C1 segment of cervical spinal cord (tissue), 14 donors: ENCODE data around the gene ALG9.

Source experiments
- DNase-seq, 14 donors: peaks; one replicate each; lab custom pipeline; 2025; lab: John Stamatoyannopoulos, UW

The ALG9 gene

DNA sequence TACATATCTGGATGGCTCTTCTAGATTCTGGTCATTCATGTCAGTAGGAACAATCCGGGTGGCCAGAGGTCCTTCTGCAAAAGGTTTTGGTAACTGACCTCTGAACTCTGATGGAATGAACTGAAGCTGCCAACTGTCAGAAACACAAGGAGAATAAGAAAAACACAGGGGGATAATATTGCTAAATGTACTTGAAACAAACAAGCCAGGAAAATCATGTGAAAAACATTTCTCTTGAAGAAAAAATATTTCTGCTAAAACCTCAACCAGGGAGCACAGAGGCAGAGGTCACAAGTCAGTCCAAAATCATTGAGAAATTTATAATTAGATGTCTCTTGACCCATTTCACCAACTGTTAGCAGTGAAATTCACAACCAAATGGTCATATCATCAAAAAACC, 35.2 kb downstream of the ALG9 start:
- no peak for DNase-seq

DNA sequence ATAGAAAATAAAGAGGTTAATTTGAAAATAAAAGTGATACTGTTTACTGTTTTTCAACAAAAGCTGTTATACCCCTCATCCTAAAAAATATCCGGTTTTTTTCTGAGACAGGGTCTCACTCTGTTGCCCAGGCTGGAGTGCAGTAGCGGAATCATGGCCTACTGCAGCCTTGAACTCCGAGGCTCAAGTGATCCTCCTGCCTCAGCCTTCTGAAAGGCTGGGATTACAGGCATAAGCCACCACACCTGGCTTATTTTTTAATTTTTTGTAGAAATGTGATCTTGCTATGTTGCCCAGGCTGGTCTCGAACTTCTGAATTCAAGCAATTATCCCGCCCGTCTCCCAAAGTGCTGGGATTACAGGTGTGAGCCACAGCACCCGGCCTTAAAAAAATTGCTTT, 35.7 kb downstream of the ALG9 start:
- DNase-seq = no peak

DNA sequence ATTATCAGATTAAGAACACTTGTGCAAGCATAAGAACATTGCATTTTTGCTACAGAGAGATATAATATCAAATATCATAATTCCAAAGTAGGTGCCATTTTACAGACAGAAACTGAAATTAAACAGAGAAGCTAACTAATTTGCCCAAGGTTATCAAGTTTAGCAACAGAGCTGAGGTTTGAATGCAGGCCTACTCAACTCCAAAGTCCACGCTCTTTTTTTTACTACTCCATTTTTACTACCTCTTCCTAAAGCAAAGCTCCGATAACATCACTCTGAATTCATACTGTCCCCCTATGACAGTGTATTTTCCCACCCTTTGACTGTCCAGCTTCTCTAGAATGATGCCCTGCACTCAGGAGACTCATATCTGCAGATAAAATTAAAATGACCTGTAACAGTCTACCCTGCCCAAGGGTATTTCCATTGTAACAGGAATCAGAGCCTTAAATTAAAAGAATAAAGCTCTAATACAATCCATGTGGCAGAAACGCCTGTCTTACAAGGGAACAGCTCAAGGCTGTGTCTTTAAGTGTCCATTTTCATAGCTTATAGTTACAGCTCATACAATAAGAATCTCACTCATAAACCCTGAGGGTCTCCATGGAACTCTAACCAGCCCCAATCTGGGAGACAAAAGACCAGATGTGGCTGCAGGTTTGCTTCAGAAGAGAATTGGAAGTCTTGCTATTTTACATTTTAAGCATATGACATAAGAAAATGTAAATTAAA, 36.8 kb downstream of the ALG9 start:
- DNase-seq = no peak

DNA sequence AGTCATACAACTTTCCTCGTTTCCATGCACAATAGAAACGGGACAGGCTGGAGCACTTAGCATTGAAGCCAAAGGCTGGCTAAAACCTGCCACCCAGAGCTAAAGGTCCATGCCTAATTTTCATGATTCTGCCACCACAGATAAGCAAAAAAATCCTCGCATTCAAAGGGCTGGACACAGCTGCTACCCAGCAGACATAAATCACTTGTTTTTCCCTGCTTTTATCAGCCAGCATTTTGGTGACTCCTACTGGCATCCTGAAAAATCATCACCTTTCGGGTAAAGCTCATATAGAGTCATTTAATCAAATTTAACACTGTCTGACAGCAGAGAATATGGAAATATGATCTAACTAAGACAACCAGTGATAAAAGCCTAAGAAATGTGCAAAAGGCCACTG, 37.9 kb downstream of the ALG9 start:
- no peak for DNase-seq

DNA sequence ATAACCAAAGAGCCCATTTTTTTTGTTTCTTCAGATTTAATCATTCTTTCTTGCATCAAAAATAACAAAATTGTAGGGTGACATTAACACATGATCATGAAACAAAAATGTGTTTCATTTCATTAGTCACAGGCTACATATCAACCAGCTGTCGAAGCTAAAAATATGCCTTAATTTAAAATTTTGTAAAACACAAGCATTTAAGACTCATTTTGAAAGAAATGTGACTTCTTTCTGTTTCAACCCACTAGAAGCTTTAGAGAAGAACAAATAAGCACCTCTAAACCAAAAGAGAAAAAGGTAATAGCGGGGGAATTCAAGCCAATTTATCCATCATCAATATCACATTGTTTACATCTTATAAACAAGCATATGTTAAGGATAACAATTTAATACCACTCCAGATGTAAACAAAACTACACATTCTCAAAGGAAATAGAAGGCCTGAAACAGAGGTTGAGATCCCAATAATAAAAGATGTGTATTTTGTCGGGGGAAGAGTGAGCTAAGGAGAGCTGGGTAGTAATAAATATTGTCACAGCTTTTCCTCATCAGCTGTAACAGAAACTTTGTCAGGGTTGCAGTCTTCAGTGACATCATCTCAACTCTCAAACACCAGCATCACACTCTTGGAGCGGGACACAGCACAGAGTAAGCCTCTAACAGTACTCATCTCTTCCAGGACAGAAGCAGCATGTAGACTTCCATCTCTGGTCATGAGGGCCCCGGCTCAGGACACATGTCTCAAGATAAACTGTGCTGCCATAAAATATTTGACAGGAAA, 42.0 kb downstream of the ALG9 start:
- no peak for DNase-seq

DNA sequence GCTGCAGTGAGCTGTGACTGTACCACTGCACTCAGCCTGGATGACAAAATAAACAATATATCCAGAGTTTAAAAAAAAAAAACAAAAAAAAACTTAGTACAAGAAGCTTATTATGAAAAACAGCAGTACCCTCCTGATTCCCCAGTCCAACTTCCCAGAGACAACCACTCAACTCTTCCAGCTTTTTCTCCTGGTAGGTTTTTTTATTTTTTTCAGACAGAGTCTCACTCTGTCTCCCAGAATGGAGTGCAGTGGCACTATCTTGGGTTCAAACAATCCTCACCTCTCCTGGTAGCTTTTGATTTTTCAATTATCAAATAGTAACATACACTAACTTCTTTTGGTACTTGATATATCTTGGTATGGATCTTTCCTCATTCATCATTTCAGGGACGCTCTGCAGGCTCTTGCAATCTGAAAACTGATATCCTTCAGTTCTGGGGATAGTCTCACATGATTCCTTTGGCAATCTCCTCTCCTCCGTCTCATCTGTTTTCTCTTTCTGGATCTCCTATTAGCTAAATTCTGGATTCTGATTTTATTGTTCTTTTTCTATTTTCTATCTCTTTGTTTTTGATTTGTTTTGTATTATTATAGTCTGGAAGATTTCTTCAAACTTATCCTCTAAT, 44.9 kb downstream of the ALG9 start:
- no peak for DNase-seq

DNA sequence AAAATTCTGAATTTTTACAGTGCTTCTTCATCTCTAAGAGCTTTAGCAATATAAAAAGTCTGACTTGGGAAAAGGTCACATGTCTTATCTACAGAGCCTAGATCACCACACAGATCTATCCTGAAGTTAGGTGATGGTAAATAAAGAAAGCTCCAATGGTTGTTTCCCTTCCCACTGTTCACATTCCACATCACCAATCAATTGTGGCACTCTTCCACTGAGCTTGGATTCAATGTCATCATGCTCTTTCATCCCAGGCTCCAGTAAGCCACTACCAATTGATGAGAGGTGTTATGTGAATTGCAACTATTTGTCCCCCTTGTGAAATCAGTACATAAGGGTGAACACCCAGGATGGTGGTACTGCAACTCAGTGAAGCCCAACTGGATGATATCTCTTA, 47.8 kb downstream of the ALG9 start:
- DNase-seq = no peak

DNA sequence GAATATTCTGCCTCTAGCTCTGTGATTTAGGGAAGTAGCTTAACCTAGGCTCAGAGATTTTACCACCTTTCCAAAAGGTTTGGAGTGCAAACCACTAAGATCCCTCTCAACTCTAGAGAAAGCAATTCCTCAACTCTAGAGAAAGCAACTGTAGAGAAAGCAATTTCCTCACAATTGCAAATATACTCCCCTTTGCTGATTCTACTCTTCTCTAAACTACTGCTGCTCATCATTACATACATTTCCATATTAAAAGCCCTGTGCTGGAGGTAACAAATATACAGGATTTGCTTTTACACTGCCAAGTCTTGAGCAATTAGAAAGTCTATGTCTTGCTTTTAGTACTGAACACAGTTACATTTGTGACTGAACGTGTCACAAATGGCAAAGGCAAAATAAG, 48.2 kb downstream of the ALG9 start:
- DNase-seq = no peak

DNA sequence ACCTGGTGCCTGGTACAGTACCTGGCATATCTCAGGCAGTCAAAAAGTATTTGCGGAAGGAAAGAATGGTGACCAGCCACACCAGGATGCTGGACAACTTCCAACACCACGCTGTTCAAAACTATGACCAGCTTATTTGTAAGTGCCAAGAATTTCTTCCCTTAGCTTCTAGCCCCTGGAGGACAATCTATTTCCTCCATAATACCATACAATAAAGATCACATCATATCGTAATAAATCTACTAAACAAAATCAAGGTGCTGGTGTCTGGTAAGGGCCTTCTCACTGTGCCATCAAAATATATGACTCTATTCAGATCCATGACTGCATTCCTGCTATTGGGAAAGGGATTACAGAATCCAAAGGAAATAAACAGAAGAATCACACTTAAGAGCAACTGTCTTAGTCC, 51.5 kb downstream of the ALG9 start:
- no peak for DNase-seq

DNA sequence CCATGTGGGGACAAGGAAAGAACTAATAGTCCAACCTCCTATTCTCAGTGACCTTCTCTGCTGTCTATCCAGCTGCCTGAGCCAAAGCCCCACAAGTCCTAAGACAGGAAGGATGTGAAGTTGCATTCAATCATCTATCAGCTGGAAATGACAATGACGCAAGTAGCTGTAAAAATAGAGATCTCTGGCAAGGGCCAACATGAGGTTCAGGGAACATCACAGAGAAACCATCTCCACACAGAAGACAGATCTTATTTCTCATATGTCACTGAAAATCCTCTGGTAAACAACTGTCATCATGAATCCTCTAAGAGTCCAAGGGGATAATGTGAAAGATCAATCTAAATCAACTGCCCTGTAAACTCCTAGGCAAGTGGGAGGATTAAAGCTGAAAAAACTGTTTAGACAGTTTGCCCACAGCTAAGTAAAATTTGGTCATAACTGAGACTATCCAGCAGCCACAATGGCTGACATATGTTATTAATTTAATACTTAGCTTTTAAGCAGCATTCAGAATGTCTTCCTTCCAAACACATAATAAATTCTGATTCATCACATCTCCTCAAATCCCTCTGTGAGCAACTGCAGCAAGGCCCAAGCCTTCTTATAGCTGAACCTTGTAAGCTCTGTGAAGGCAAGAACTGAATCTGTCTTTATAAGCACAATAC, 52.1 kb downstream of the ALG9 start:
- no peak for DNase-seq

DNA sequence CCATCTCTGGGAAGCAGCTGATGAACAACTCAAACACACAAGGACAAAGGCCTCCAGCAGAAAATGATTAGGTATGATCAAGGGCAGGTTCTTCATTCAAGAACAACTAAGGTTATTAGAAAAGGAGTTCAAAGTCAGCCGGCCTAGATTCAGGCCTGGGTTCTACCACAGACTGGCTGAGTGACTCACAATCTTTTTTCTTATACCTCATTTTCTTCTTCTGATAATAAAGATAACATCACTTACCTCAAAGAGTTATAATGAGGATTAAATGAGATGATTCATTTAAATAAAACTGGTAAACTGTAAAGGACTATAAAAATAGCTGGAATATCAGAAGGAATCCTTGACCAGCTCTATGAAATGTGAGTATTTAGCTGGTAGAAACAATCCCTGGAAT, 55.9 kb downstream of the ALG9 start:
- no peak for DNase-seq

DNA sequence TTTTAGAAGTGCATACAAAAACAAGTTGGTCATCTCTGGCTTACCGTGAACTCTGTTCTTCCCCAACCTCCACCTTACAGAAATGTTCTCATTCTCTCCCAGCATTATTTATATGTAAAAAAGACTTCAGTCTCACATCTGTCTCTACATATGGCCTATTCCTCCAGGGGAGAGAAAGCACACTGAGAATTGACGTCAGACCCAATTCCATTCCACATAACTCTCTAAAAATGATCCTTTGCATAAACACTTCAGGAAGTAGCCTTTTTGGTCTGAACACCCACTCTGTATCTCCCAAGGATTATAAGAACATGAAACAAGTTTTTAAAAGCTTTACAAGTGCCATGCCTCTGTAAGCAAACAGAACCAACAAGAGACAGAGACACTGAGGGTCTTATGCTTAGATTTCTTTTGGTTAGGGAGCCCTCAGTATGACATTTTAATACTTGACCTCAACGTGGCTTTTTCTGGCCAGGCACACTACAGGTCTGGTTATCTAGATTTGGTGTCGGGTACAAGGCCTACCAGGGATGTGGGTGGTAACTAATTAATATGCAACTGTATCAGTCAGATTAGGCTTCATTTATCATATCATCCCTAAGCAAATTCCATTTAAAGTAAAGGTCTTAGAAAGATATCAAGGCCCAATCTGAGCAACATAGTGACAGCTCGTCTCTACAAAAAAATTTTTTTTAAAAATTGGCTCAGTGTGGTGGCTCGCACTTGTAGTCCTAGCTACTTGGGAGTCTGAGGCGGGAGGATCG, 56.6 kb downstream of the ALG9 start:
- DNase-seq = no peak

DNA sequence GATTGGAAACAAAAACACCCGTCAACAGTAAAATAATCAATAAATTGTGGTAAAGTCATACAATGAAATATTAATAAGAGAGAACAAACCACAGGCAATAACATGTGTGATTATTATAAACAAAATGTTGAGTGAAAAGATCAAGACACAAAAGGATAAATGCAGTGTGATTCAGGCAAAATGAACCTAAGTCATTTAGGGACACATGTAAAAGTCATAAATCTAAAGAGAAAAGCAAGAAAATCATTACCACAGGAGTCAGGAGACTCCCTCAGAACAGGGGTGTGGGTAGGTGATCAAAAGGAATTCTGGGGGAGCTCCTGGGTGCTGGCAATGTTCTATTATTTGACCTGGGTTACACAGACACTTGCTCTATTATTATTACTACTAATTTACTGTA, 57.3 kb downstream of the ALG9 start:
- no peak for DNase-seq

DNA sequence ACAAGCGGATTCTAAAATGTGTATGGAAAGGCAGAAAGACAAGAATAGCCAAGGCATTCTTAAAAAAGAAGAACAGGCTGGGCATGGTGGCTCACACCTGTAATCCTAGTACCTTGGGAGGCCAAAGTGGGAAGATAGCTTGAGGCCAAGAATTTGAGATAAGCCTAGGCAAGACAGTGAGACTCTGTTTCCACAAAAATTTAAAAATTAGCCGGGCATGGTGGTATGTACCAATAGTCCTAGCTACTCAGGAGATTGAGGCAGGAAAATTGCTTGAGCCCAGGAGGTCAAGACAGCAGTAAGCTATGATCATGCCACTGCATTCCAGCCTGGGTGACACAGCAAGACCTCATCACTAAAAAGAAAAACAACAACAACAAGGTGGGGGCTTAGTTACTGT, 59.2 kb downstream of the ALG9 start:
- no peak for DNase-seq

DNA sequence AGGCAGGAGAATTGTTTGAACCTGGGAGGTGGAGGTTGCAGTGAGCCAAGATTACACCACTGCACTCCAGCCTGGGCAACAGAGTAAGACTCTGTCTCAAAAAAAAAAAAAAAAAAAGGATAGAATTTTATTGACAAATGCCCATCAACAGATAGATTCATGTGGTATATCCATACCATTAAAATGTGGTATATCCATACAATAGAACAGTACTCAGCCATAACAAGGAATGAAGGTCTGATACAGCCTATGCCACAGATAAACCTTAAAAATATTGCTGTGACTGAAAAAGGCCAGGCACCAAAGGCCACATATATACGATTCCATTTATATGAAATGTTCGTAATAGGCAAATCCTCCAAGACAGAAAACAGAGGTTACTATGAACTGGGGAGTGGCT, 59.9 kb downstream of the ALG9 start:
- DNase-seq = no peak

DNA sequence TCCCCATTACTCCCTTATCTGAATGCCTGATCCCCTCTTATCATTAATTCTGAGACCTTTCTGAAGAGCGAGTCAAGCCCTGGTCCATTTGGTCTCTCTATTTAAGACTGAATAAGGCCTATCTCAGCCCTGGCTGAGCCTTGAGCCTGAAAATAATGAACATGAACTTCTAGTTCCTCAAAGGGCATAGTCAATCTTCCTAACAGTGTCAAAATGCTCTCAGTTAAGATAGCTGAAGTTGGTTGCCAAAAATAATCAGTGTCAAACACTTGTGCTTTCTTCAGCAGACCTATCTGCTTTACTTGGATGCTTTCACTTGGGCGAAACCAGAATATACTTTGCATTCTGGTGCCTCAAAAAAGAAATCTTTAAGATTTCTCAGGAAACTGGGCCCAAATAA, 62.5 kb downstream of the ALG9 start:
- no peak for DNase-seq

DNA sequence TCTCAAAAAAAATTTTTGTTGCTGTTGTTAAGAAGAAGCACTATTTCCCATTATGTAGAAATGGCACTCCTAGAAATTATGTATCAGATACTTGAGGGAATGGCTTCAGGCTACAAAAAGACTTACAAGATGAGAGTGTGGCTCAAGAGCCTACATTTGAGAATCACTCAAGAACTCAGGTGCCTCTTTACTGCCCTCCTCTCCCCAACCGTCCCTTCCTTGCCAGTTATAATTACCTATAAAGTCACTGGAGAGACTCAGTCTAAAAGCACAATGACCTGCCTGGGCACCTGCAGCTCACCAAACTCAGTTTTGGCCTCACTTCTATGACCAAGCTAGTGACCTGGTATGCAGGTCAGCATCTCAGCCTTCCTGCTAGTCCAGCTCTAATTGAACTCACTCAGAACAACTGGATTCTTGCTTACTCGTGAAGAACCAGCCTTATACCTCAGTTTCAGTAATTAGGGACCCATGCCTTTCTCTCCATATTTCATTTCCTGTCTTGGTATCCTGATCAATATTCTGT, 63.3 kb downstream of the ALG9 start:
- DNase-seq = no peak

DNA sequence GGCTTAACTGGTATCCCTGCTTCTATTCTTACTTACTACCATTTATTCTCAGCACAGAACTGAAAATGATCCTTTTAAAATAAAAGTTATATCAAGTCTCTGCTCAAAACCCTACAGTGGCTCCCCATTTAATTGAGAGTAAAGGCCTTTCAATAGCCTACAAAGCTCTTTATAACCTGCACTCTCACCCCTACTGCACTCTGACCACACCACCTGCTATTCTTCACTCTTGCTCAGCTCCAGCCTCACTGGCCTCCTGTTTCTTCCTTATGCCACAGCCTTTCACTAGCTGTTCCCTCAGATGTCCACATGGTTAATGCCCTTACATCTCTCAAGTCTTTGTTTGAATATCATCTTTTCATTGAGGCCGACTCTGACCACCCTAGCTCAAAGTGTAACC, 64.3 kb downstream of the ALG9 start:
- no peak for DNase-seq

DNA sequence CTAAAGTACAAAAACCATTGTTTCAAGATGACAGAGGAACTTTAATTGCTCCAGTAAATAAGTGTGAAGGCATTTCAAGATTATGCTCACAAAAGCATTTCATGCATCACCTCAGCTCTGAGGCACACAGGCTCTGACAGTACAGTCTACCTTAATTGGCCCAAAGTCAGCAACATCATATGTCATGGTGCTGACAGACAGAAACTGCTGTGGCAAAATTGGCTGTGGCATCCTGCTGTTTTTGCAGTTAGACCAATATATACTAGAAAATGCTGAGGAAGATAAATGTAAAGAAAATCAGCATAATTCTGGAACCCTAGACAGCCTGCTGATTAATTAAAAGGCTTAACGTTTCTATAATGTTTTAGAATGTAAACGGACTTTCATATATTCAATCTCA, 70.2 kb downstream of the ALG9 start:
- no peak for DNase-seq

DNA sequence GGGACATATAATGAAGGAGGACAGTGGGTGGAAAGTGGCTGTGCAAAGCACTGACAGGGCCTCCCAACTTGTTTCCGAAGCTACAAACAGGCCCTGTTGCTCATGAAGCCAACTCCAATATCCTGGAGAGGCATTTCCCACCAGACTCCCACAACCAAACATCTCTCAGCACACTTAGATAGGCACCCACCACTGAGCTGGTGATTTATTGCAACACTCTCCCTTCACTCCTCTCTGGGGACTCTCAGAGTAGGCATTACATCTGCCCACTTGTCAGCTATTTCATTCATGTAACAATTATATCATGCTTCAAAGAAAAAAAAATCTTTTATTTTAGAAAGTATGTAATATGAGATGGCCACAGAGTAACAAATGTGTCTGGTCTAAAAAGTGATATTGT, 73.1 kb downstream of the ALG9 start:
- DNase-seq = no peak

DNA sequence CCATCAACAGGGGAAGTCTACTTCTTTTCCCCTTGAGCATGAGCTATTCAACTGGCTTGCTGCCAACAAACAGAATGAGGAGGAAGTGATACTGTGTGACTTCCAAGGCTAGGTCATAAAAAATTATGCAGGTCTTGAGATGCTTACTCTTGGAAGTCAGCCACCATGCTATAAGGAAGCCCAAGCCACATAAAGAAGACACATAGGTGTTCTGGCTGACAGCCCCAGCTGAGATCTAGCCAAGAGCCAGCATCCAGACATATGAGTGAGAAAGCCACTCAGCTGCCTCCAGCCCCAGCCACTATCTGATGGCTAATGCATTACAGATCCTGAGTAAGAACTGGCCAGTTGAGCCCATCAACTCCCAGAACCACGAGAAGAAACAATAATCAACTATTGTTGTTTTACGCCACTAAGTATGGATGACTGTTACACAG, 74.2 kb downstream of the ALG9 start:
- DNase-seq = peak in 1 of 14 donors; percentile 70
